Stomach (tissue), 9 donors: ENCODE data around the gene CGB3. TPM values are rescaled to one million over a fixed set of nuclear protein-coding genes. Genes with fewer than 3 reads are reported as not detected.

ENCODE experiments used
- DNase-seq, 2 donors: peaks; one replicate each; pipeline versions ENCODE4 v3.0.0 to v3.0.0-alpha.2; 2013 to 2019
- H3K27ac ChIP-seq, 5 donors: fragments of 200-600 bp in 4 of 5; sonication (generic) in 4 of 5; one replicate each; pipeline ENCODE4 v1.5.1; 2013 to 2019; ENCODE audit warnings: mild to moderate bottlenecking in 1 of 5, moderate library complexity in 1 of 5
- H3K27me3 ChIP-seq, 3 donors: fragments of 200-600 bp; sonication (generic); one replicate each; pipeline ENCODE4 v1.5.1; 2017 to 2019; ENCODE audit warnings: mixed run types in 1 of 3
- H3K36me3 ChIP-seq, 4 donors: fragments of 200-600 bp; sonication (generic); 1 replicate in 3 of 4; 2 replicates in 1 of 4; pipeline ENCODE4 v1.5.1; 2016 to 2019
- H3K4me1 ChIP-seq, 4 donors: fragments of 200-600 bp; sonication (generic); one replicate each; pipeline ENCODE4 v1.5.1; 2016 to 2019
- H3K4me3 ChIP-seq, 4 donors: fragments of 200-600 bp; sonication (generic) in 3 of 4; one replicate each; pipeline ENCODE4 v1.5.1; 2016 to 2019; ENCODE audit warnings: mild to moderate bottlenecking in 1 of 4
- H3K9me3 ChIP-seq, 4 donors: fragments of 200-600 bp; sonication (generic); one replicate each; pipeline ENCODE4 v1.5.1; 2016 to 2019
- CTCF ChIP-seq, 7 experiments: fragments of 450-650 bp in 4 of 7; fragments of 200-600 bp in 3 of 7; sonication (generic) in 3 of 7; IDR thresholded peaks; one replicate each; pipeline ENCODE4 v1.5.1; 2016 to 2019; ENCODE audit warnings: antibody characterized with exemption in 7 of 7, control low read depth in 2 of 7, mild to moderate bottlenecking in 1 of 7
- EP300 ChIP-seq: sonication (generic); formaldehyde crosslinking; IDR thresholded peaks from one replicate; pipeline ENCODE4 v1.6.1; 2017; ENCODE audit warnings: antibody characterized with exemption
- POLR2A ChIP-seq, 4 donors: fragments of 450-650 bp; IDR thresholded peaks; one replicate each; pipeline ENCODE4 v1.6.1; 2016; ENCODE audit warnings: antibody characterized with exemption in 4 of 4, control low read depth in 2 of 4, mild to moderate bottlenecking in 1 of 4, moderate library complexity in 1 of 4
- POLR2AphosphoS5 ChIP-seq, 3 donors: sonication (generic); formaldehyde crosslinking; IDR thresholded peaks; one replicate each; pipeline ENCODE4 v1.6.1; 2016; ENCODE audit warnings: antibody characterized with exemption in 3 of 3
- WGBS, 5 donors: extraction: QIAGEN DNeasy Blood & Tissue Kit in 3 of 5; methylation state at CpG; one replicate each; pipeline versions ENCODE4 v1.1.5 to v1.1.7; 2013 to 2018; 5-methylcytosine and 5-hydroxymethylcytosine counted together
- intact Hi-C: fragments of 100-400 bp; cut with DNase I; formaldehyde crosslinking; loops from one replicate; pipeline ENCODE4 v1.15.1; 2023; ENCODE audit warnings: low total_unique reads
- polyA plus RNA-seq, 3 donors: library from polyadenylated mRNA; stranded (reverse); fragments of 200-250 nt; gene quantifications; one replicate each; pipeline ENCODE4 v1.2.3, GENCODE V29; 2013
- total RNA-seq, 5 donors: library from RNA; depleted of rRNA; stranded (reverse); fragments of >200 nt; gene quantifications; one replicate each; pipeline versions ENCODE4 v1.1.0 to v1.2.3, GENCODE V29; 2014 to 2016
- donor health status: healthy with polysubstance abuse.
- donor health status: Bipolar disorder and iron deficiency.
- donor health status: healthy.

CGB3 gene
- total and polyA plus RNA-seq, 8 donors: not detected

GRCh38 chr19:49061445-49061844, 37.3 kb upstream of the CGB3 start:
- 51 to 70% (median 53%) methylated on average over 19 to 25 of the region's 25 CpGs for WGBS, 5 donors
- Histone ChIP-seq H3K4me1 (peaks cover 24 to 33% (median 31%) of the 10 kb centered on the region in 4 donors), H3K9me3 (no peaks in the 10 kb centered on the region), H3K4me3 (no peak overlapping the region), H3K27me3 (peaks cover 0 to 100% (median 64%) of the 10 kb centered on the region in 3 donors), H3K36me3 (no peaks in the 10 kb centered on the region), H3K27ac (no peak overlapping the region)
- TF ChIP-seq EP300 (no peak), CTCF (IDR thresholded peaks at IDR 0.05) (no peak), POLR2AphosphoS5 (IDR thresholded peaks at IDR 0.05) (no peak), POLR2A (IDR thresholded peaks at IDR 0.05) (no peak)
- intact Hi-C loops: no loop called here
- DNase-seq: no peak

GRCh38 chr19:49061000-49061399, 36.9 kb upstream of the CGB3 start:
- Histone ChIP-seq H3K27me3 (peaks cover 0 to 99% (median 63%) of the 10 kb centered on the region in 3 donors), H3K9me3 (no peaks in the 10 kb centered on the region), H3K4me3 (no peak overlapping the region), H3K4me1 (peaks cover 28 to 38% (median 35%) of the 10 kb centered on the region in 4 donors), H3K27ac (no peak overlapping the region), H3K36me3 (no peaks in the 10 kb centered on the region)
- TF ChIP-seq CTCF (IDR thresholded peaks at IDR 0.05) (no peak), EP300 (no peak), POLR2AphosphoS5 (IDR thresholded peaks at IDR 0.05) (no peak), POLR2A (IDR thresholded peaks at IDR 0.05) (no peak)
- no peak for DNase-seq
- WGBS, 5 donors: 88 to 100% (median 96%) methylated on average over 2 of the region's 2 CpGs
- intact Hi-C loops: no loop called here

- DNase-seq: no peak
- Histone ChIP-seq H3K27me3 (peaks cover 0 to 89% (median 52%) of the 10 kb centered on the region in 3 donors), H3K4me3 (no peak overlapping the region), H3K4me1 (peaks cover 24 to 29% (median 25%) of the 10 kb centered on the region in 4 donors), H3K36me3 (no peaks in the 10 kb centered on the region), H3K27ac (no peak overlapping the region), H3K9me3 (no peaks in the 10 kb centered on the region)
- TF ChIP-seq POLR2AphosphoS5 (IDR thresholded peaks at IDR 0.05) (no peak), POLR2A (IDR thresholded peaks at IDR 0.05) (no peak), CTCF (IDR thresholded peaks at IDR 0.05) (no peak), EP300 (no peak)
- 56 to 73% (median 60%) methylated on average over 9 of the region's 9 CpGs for WGBS, 5 donors
- intact Hi-C loops: no loop called here
Measured at GRCh38 chr19:49059053-49059452, 34.9 kb upstream of the CGB3 start.

- Histone ChIP-seq H3K36me3 (no peaks in the 10 kb centered on the region), H3K4me1 (peaks cover 24 to 29% (median 25%) of the 10 kb centered on the region in 4 donors), H3K4me3 (no peak overlapping the region), H3K9me3 (no peaks in the 10 kb centered on the region), H3K27me3 (peaks cover 0 to 84% (median 47%) of the 10 kb centered on the region in 3 donors), H3K27ac (no peak overlapping the region)
- intact Hi-C loops: no loop called here
- DNase-seq: peak in 1 of 2 donors; percentile 44
- TF ChIP-seq POLR2AphosphoS5 (IDR thresholded peaks at IDR 0.05) (no peak), CTCF (IDR thresholded peaks at IDR 0.05) (no peak)
- 35 to 53% (median 44%) methylated on average over 7 to 10 of the region's 10 CpGs for WGBS, 5 donors
Measured at GRCh38 chr19:49058562-49058961, 34.4 kb upstream of the CGB3 start.
